GM12878 (cell line): ENCODE measurements around the gene LHX6. TPM values are rescaled to one million over a fixed set of nuclear protein-coding genes. Genes with fewer than 3 reads are reported as not detected.

ENCODE experiments used
- ATAC-seq: fragments of 200-7000 bp; cut with Tn5 transposase; 3 replicates; pipeline ENCODE4 v1.9.1; 2020; ENCODE audit warnings: mild to moderate bottlenecking, moderate library complexity
- BruUV-seq: library from RNA; stranded (reverse); fragments of 400-500 nt; replicated peaks from 2 replicates; lab custom pipeline; 2021; lab: Mats Ljungman, UMichigan
- CTCF ChIA-PET: fragments of 300-600 bp; sonication (Branson Sonifier 250); formaldehyde crosslinking; extraction: SDS; loops from one replicate; lab custom pipeline; 2021; ENCODE audit warnings: inconsistent platforms; lab: Yijun Ruan, JAX
- POLR2A ChIA-PET: fragments of 350-600 bp; formaldehyde crosslinking; extraction: SDS; loops from one replicate; lab custom pipeline; 2021; ENCODE audit warnings: inconsistent platforms; lab: Charles Lee
- RAD21 ChIA-PET: fragments of 300-600 bp; sonication (Branson Sonifier 250); formaldehyde crosslinking; loops from one replicate; lab custom pipeline; 2023; ENCODE audit warnings: antibody characterized with exemption; ENCODE audit not compliant: unreplicated experiment; lab: Charles Lee
- SMC1A ChIA-PET: fragments of 300-600 bp; sonication (Branson Sonifier 250); formaldehyde crosslinking; loops from one replicate; lab custom pipeline; 2023; ENCODE audit not compliant: unreplicated experiment, uncharacterized antibody; lab: Charles Lee
- DNase-seq: peaks from one replicate; pipeline ENCODE4 v3.0.0-alpha.2; 2011; ENCODE audit warnings: low read depth, low spot score
- FAIRE-seq: peaks from 3 replicates; lab custom pipeline; 2011; peaks lifted over from hg19 to GRCh38; lab: Jason Lieb, UNC
- H2AFZ ChIP-seq: 2 replicates; pipeline ENCODE4 v1.6.0; 2011; ENCODE audit warnings: low read depth, low read length, control low read depth; ENCODE audit not compliant: control insufficient read depth
- H3K27ac ChIP-seq: 2 replicates; pipeline ENCODE4 v1.5.1; 2011; ENCODE audit warnings: control low read depth; ENCODE audit not compliant: control insufficient read depth, insufficient read depth
- H3K27me3 ChIP-seq, 2 experiments: replicated peaks in 1 of 2; 2 replicates each; pipeline versions ENCODE4 v1.6.0 to v1.6.1; 2011; ENCODE audit warnings: low read length in 1 of 2; ENCODE audit not compliant: control insufficient read depth in 2 of 2, insufficient read depth in 2 of 2
- H3K36me3 ChIP-seq, 2 experiments: 2 replicates each; pipeline ENCODE4 v1.5.1; 2011; ENCODE audit warnings: low read length in 1 of 2; ENCODE audit not compliant: control insufficient read depth in 2 of 2, insufficient read depth in 2 of 2
- H3K4me1 ChIP-seq: 2 replicates; pipeline ENCODE4 v1.6.1; 2011; ENCODE audit warnings: mild to moderate bottlenecking, low read length, moderate library complexity, mixed read lengths; ENCODE audit not compliant: control insufficient read depth, insufficient read depth
- H3K4me2 ChIP-seq: 2 replicates; pipeline ENCODE4 v1.6.0; 2011; ENCODE audit warnings: control low read depth; ENCODE audit not compliant: control insufficient read depth, insufficient read depth
- H3K4me3 ChIP-seq: fragments of 200-600 bp; sonication (generic); 2 replicates; pipeline ENCODE4 v1.5.1; 2016
- H3K79me2 ChIP-seq: 2 replicates; pipeline ENCODE4 v1.6.0; 2011; ENCODE audit warnings: low read length; ENCODE audit not compliant: control insufficient read depth, insufficient read depth
- H3K9ac ChIP-seq: 2 replicates; pipeline ENCODE4 v1.8.0; 2011; ENCODE audit warnings: low read length, control low read depth, mixed read lengths; ENCODE audit not compliant: control insufficient read depth, insufficient read depth
- H3K9me3 ChIP-seq: replicated peaks from 3 replicates; pipeline ENCODE4 v1.5.1; 2011; ENCODE audit warnings: mild to moderate bottlenecking, low read length; ENCODE audit not compliant: control insufficient read depth, insufficient read depth
- H4K20me1 ChIP-seq: 2 replicates; pipeline ENCODE4 v1.6.0; 2011; ENCODE audit not compliant: control insufficient read depth, insufficient read depth
- BRCA1 ChIP-seq: IDR thresholded peaks from 2 replicates; pipeline ENCODE4 v1.6.1; 2011; ENCODE audit warnings: low read depth, low read length, improper control_type of control experiment
- EZH2 ChIP-seq: IDR thresholded peaks from 2 replicates; pipeline ENCODE4 v1.6.1; 2012; ENCODE audit warnings: low read depth, mild to moderate bottlenecking, control low read depth, inconsistent platforms, low read length, borderline replicate concordance; ENCODE audit not compliant: control insufficient read depth
- NFIC ChIP-seq: IDR thresholded peaks from 2 replicates; pipeline ENCODE4 v1.6.1; 2012; ENCODE audit warnings: low read depth, mild to moderate bottlenecking, inconsistent platforms, low read length, moderate library complexity
- RAD51 ChIP-seq: fragments of 450-650 bp; IDR thresholded peaks from 2 replicates; pipeline ENCODE4 v1.6.1; 2016; ENCODE audit warnings: moderate library complexity, mild to moderate bottlenecking, inconsistent platforms
- WGBS: methylation state at CpG from one replicate; pipeline ENCODE4 v1.1.6; 2016; ENCODE audit warnings: low lambda C conversion rate; ENCODE audit not compliant: insufficient replicate concordance, insufficient coverage; ENCODE audit errors: missing lambda C conversion rate; 5-methylcytosine and 5-hydroxymethylcytosine counted together
- in situ Hi-C: fragments of 300-500 bp; cut with MboI; formaldehyde crosslinking; loops from 9 replicates; pipeline ENCODE4 v1.14.3; 2018; ENCODE audit warnings: mixed read lengths
- intact Hi-C: fragments of 100-400 bp; cut with micrococcal nuclease; formaldehyde crosslinking; loops from one replicate; pipeline ENCODE4 v1.14.2; 2022; ENCODE audit not compliant: unreplicated experiment
- polyA plus RNA-seq, 11 experiments: library from polyadenylated mRNA; depleted of rRNA in 4 of 11; unstranded in 6 of 11; stranded (reverse) in 5 of 11; fragments of >200 nt; fragmentation: Nextera tagmentation in 4 of 11; fragmentation: Illumina TruSeq in 1 of 11; extraction: Ambion mirVana in 4 of 11; extraction: Trizol in 1 of 11; gene quantifications; 1 replicate in 1 of 11; 2 replicates in 10 of 11; pipeline versions ENCODE4 v1.2.1 to v1.2.3, GENCODE V29; 2011 to 2016; ENCODE audit warnings: inconsistent platforms in 2 of 11, missing spikeins in 2 of 11, low read depth in 1 of 11
- total RNA-seq, 4 experiments: library from RNA; depleted of rRNA in 3 of 4; stranded (reverse); fragments of >200 nt in 3 of 4; fragmentation: Illumina TruSeq in 1 of 4; extraction: Trizol in 1 of 4; gene quantifications; 2 replicates each; pipeline versions ENCODE4 v1.2.1 to v1.2.3, GENCODE V29; 2013 to 2021
- TF ChIP-seq, protein P1 (sequence below): fragments of 450-650 bp; IDR thresholded peaks from 2 replicates; pipeline ENCODE4 v1.6.1; 2017; ENCODE audit warnings: mild to moderate bottlenecking, moderate library complexity
- TF ChIP-seq, protein P2 (sequence below): fragments of 450-650 bp; IDR thresholded peaks from 2 replicates; pipeline ENCODE4 v1.6.1; 2016; ENCODE audit warnings: mild to moderate bottlenecking, moderate library complexity, borderline replicate concordance
- TF ChIP-seq, protein P3 (sequence below): fragments of 450-650 bp; IDR thresholded peaks from 2 replicates; pipeline ENCODE4 v1.6.1; 2018; ENCODE audit warnings: mild to moderate bottlenecking, low read depth, moderate library complexity; ENCODE audit not compliant: partially characterized antibody

LHX6 gene
- total and polyA plus RNA-seq, 10 of the 15 experiments (the other 5 are each of a cell fraction or from before 2014, with no cell fraction given) = not detected

DNA sequence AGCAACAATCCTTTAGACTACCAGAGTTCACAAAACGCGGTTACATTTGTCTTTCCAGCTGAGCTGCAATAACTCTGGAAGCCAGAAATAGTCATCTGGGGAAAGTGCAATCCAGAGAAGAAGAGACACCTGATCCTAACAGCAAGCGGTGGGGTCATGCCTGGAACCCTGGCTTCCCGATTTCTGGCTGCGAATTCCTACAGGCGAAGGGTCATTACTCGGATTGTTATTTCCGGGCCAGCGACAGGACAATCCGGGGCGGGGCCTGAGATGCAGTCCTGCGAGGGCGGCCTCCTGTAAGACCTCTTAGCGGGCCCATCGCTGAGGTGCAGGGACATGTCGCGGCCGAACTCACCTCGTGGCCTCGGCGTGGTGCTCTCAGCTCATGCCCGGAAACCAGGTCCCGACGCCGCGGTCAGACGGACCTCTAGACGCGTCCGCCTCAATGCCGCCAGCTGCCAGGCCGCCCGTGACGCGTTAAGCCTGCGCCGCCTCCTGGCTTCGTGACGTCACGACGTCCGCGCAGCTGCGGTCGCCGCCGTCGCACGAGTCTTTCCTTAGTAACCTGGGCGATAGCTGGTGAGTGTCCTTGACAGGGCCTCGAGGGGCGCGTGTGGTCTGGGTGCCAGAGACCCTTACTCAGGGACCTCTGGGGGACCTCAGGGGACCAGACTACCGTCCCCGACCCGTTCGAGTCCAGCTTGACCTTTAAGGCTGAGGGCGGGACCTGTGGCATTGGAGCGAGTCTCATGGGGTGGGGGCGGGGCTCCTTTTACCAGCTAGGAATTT lies 35.8 kb upstream of the LHX6 start, which contains the start of the genes MRRF and RBM18 (continued):
- TF ChIP-seq, protein P1, sequence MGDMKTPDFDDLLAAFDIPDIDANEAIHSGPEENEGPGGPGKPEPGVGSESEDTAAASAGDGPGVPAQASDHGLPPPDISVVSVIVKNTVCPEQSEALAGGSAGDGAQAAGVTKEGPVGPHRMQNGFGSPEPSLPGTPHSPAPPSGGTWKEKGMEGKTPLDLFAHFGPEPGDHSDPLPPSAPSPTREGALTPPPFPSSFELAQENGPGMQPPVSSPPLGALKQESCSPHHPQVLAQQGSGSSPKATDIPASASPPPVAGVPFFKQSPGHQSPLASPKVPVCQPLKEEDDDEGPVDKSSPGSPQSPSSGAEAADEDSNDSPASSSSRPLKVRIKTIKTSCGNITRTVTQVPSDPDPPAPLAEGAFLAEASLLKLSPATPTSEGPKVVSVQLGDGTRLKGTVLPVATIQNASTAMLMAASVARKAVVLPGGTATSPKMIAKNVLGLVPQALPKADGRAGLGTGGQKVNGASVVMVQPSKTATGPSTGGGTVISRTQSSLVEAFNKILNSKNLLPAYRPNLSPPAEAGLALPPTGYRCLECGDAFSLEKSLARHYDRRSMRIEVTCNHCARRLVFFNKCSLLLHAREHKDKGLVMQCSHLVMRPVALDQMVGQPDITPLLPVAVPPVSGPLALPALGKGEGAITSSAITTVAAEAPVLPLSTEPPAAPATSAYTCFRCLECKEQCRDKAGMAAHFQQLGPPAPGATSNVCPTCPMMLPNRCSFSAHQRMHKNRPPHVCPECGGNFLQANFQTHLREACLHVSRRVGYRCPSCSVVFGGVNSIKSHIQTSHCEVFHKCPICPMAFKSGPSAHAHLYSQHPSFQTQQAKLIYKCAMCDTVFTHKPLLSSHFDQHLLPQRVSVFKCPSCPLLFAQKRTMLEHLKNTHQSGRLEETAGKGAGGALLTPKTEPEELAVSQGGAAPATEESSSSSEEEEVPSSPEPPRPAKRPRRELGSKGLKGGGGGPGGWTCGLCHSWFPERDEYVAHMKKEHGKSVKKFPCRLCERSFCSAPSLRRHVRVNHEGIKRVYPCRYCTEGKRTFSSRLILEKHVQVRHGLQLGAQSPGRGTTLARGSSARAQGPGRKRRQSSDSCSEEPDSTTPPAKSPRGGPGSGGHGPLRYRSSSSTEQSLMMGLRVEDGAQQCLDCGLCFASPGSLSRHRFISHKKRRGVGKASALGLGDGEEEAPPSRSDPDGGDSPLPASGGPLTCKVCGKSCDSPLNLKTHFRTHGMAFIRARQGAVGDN = peak; percentile 93
- peak; percentile 60; the same call in 1 of the 2 replicates for TF ChIP-seq BRCA1

DNA sequence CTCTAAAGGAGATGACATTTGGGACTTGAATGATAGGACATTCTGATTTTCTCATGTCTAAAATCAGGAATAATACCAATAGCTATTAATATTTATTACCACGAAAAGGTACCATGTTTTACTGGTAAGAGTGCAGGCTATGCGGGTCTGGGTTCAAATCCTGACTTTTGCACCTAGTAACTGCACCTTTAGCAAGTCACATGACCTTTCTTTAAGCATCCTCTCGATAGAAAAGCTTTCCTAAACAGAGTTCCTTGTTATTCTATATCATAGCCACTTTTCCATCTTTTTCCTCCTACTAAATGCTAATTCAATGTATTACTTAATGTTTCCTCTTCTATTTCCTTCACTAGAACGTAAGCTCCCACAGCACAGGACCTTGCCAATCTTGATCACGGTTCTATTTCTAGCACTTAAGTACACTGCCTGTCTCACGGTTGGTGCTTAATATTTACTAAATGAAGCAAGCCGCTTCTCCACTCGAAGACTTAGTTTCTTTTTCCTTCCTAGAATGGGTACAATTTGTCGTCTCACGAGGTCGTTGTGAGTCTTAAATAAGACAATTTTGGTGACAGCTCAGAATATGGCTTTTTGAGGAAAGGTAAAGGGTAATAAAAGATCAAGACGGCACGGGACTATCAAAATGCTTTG lies 35.1 kb upstream of the LHX6 start:
- H3K4me3 ChIP-seq = peak overlapping the region; percentile 86
- DNase-seq (no peak), ATAC-seq (peak; percentile 7), FAIRE-seq (no peak)
- TF ChIP-seq EZH2 = no peak
- TF ChIP-seq, protein P2, sequence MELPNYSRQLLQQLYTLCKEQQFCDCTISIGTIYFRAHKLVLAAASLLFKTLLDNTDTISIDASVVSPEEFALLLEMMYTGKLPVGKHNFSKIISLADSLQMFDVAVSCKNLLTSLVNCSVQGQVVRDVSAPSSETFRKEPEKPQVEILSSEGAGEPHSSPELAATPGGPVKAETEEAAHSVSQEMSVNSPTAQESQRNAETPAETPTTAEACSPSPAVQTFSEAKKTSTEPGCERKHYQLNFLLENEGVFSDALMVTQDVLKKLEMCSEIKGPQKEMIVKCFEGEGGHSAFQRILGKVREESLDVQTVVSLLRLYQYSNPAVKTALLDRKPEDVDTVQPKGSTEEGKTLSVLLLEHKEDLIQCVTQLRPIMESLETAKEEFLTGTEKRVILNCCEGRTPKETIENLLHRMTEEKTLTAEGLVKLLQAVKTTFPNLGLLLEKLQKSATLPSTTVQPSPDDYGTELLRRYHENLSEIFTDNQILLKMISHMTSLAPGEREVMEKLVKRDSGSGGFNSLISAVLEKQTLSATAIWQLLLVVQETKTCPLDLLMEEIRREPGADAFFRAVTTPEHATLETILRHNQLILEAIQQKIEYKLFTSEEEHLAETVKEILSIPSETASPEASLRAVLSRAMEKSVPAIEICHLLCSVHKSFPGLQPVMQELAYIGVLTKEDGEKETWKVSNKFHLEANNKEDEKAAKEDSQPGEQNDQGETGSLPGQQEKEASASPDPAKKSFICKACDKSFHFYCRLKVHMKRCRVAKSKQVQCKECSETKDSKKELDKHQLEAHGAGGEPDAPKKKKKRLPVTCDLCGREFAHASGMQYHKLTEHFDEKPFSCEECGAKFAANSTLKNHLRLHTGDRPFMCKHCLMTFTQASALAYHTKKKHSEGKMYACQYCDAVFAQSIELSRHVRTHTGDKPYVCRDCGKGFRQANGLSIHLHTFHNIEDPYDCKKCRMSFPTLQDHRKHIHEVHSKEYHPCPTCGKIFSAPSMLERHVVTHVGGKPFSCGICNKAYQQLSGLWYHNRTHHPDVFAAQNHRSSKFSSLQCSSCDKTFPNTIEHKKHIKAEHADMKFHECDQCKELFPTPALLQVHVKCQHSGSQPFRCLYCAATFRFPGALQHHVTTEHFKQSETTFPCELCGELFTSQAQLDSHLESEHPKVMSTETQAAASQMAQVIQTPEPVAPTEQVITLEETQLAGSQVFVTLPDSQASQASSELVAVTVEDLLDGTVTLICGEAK = 0 out of 2 replicates have a peak, but pooled peaks have one; percentile 5
- peak; percentile 74 for TF ChIP-seq RAD51
- TF ChIP-seq, protein P3, sequence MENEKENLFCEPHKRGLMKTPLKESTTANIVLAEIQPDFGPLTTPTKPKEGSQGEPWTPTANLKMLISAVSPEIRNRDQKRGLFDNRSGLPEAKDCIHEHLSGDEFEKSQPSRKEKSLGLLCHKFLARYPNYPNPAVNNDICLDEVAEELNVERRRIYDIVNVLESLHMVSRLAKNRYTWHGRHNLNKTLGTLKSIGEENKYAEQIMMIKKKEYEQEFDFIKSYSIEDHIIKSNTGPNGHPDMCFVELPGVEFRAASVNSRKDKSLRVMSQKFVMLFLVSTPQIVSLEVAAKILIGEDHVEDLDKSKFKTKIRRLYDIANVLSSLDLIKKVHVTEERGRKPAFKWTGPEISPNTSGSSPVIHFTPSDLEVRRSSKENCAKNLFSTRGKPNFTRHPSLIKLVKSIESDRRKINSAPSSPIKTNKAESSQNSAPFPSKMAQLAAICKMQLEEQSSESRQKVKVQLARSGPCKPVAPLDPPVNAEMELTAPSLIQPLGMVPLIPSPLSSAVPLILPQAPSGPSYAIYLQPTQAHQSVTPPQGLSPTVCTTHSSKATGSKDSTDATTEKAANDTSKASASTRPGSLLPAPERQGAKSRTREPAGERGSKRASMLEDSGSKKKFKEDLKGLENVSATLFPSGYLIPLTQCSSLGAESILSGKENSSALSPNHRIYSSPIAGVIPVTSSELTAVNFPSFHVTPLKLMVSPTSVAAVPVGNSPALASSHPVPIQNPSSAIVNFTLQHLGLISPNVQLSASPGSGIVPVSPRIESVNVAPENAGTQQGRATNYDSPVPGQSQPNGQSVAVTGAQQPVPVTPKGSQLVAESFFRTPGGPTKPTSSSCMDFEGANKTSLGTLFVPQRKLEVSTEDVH = no peak
- TF ChIP-seq NFIC = 0 out of 2 replicates have a peak, but pooled peaks have one; percentile 19
- no peaks in the 10 kb centered on the region for H3K9me3 ChIP-seq
- peak overlapping the region; percentile 93 for H3K27ac ChIP-seq
- ChIA-PET SMC1A (interaction anchor here (1.3 kb wide), 2 partner anchors 17 to 136 kb away, joined by 3 to 4 read pairs; no protein-coding TSS in a partner anchor), CTCF (interaction anchor here (2.4 kb wide), 1 partner anchor 165 kb away, joined by 9 read pairs; no protein-coding TSS in a partner anchor), POLR2A (interaction anchor here (1.3 to 1.5 kb wide), 2 partner anchors 9 to 21 kb away, joined by 3 to 4 read pairs; no protein-coding TSS in a partner anchor), RAD21 (no interaction called here)
- in situ Hi-C loops = no loop called here
- intact Hi-C loops = no loop called here
- peak overlapping the region; percentile 90 for H3K9ac ChIP-seq
- H3K36me3 ChIP-seq = peaks cover 0 to 17% of the 10 kb centered on the region in 2 experiments; a peak in 2 of 4 replicates
- H2AFZ ChIP-seq = peak overlapping the region; percentile 88
- no TSS peak for BruUV-seq
- peak overlapping the region; percentile 72 for H3K4me2 ChIP-seq
- H3K79me2 ChIP-seq = peaks cover 58% of the 10 kb centered on the region
- no peaks in the 10 kb centered on the region for H3K4me1 ChIP-seq
- 9% methylated on average over 13 of the region's 13 CpGs for WGBS
- H3K27me3 ChIP-seq = no peaks in the 10 kb centered on the region
- no peaks in the 10 kb centered on the region for H4K20me1 ChIP-seq
